GM18867 (cell line): ENCODE data around the gene DNAH3.
A peak's percentile ranks its signal among the peaks of the same experiment; 100 is the strongest.
"Not testable (repeated sequence)": the region's sequence is repeated elsewhere in the genome, so short reads cannot be mapped to it uniquely, and the experiment has no call there.

Source experiments
- ATAC-seq: cut with Tn5 transposase; IDR thresholded peaks from one replicate; pipeline ENCODE4 v1.9.1; 2021; ENCODE audit warnings: mild to moderate bottlenecking, moderate library complexity; ENCODE audit not compliant: unreplicated experiment

DNAH3 gene

GRCh38 chr16:21130811-21131210 lies 19.8 kb downstream of the DNAH3 start:
- ATAC-seq: no peak

DNA sequence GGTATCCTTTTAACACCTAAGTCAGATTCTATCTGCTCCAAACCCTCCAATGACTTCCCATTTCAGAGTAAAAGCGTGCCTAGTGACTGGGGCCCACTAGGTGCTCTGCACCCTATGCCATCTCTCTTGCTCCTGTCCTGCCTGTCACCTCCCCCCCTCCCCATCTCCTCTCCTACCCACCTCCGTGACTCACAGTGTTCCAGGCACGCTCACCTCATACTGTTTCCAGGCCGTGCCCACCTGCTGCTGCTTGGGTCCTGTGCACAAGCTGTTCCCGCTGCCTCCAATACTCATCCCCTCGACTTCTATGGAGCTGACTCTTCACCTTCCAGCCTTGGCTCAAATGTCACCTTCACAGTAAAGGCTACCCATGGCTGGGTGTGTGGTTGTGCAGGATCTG lies 21.7 kb downstream of the DNAH3 start:
- ATAC-seq: no peak

- ATAC-seq: no peak
Observed at GRCh38 chr16:21126518-21126917, 24.1 kb downstream of the DNAH3 start.

GRCh38 chr16:21125191-21125590 lies 25.5 kb downstream of the DNAH3 start:
- ATAC-seq: no peak

GRCh38 chr16:21120976-21121520 lies 29.6 kb downstream of the DNAH3 start:
- ATAC-seq: no peak

- ATAC-seq: no peak
Observed at GRCh38 chr16:21117567-21117966, 33.1 kb downstream of the DNAH3 start.

DNA sequence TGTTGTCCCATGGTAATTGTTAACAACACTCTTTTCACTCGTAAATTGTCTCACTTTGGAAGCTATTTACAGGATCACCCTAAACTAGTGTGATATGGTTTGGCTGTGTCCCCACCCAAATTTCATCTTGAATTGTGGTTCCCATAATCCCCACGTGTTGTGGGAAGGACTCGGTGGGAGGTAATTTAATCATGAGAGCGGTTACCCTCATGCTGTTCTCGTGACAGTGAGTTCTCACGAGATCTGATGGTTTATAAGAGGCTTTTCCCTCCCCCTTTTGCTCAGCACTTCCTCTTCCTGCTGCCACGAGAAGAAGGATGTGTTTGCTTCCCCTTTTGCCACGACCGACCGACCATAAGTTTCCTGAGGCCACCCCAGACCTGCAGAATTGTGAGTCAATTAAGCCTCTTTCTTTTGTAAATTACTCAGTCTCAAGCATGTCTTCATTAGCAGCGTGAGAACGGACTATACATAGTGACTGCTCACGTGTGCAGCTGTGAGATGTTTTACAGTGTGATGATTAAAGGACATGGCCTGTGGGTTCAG lies 34.4 kb downstream of the DNAH3 start:
- ATAC-seq: no peak

DNA sequence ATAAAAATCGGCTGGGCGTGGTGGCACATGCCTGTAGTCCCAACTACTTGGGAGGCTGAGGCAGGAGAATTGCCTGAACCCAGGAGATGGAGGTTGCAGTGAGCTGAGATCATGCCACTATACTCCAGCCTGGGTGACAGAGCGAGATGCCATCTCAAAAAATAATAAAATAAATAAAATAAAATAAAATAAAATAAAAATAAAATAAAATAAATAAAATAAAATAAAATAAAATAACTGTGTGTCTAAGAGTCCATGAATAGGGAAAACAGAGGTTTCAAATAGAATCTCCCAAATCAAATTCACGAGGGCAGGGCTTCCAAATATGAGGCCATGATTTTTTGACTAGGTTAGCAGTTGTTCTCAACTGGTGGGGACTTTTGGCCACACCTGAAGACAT lies 35.1 kb downstream of the DNAH3 start:
- ATAC-seq: not testable (repeated sequence)

- ATAC-seq: no peak
Observed at GRCh38 chr16:21103941-21104860, 46.4 kb downstream of the DNAH3 start.

DNA sequence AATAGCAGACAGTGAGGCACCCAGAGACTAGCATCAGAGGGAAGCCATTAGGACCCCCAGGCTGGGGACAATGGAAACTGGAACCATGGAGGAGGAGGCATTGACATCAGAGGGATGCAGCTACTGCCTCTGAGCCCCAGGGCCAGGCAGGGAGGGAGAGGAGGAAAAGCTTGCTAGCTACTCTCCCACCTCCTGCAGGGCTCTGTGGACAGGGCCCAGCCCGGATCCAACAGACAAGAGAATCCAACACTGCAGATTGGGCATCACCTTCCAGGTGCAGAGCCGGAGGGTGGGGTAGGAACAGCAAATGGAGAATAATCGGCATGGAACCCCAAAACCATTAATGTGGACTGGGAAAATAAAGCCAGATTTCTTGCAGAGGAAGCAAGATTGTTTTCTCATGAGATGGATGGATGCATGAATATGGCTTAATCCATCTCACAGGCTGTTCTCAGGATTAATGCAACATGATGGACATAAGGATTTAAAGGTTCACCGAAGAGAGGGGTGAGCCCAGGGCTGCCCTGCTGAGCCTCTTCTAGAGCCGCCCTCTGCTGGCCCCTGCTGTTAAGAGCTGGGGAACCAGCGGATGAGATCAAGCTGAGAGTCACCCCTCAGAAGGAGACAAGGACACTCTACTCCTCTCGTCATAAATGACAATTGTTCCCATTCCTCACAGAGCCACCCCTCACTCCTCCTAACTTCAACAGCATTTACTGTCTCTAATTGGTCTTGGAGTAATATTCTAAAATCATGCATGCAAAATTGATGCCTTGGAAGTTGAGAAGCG lies 48.8 kb downstream of the DNAH3 start:
- no peak for ATAC-seq

DNA sequence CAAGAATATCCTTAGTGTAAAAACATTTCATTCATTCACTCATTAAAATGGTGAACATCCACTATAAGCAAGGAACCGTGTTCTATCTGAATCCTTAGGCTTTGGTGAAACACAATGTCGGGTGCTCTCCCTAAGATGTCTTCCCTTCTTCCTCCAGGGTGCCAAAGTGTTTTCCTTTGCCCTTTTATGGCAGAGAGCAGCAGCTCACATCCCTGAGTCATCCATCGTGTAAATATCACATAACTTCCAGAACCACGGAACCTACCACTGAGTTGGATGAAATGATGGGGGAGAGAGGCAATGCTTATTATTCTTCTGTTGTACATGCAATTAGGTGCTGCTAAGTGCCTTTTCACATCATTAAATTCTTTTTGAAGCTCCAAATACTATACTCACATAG lies 50.2 kb downstream of the DNAH3 start:
- ATAC-seq: no peak

DNA sequence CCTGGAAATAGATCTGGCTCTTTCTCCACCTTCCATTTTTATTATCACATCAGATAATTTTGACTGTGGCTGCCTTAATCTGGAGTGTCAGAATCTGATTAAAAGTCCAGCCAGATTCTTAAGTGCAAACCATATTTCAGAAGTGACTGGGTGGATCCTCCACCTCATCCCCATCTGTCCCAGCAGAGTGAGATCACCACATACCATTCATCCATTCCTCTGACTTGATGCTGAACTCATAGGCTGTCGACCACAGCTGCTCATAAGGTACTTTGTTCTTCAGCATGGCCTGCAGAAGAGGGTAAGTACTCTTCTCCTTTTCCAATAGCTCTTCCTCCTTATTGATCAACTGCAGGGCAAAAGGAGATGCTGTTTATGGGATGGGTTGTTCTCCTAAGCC lies 53.5 kb downstream of the DNAH3 start:
- no peak for ATAC-seq

GRCh38 chr16:21094719-21095118 lies 55.9 kb downstream of the DNAH3 start:
- ATAC-seq: not testable (repeated sequence)

- ATAC-seq: no peak
Observed at GRCh38 chr16:21092951-21093350, 57.7 kb downstream of the DNAH3 start.

DNA sequence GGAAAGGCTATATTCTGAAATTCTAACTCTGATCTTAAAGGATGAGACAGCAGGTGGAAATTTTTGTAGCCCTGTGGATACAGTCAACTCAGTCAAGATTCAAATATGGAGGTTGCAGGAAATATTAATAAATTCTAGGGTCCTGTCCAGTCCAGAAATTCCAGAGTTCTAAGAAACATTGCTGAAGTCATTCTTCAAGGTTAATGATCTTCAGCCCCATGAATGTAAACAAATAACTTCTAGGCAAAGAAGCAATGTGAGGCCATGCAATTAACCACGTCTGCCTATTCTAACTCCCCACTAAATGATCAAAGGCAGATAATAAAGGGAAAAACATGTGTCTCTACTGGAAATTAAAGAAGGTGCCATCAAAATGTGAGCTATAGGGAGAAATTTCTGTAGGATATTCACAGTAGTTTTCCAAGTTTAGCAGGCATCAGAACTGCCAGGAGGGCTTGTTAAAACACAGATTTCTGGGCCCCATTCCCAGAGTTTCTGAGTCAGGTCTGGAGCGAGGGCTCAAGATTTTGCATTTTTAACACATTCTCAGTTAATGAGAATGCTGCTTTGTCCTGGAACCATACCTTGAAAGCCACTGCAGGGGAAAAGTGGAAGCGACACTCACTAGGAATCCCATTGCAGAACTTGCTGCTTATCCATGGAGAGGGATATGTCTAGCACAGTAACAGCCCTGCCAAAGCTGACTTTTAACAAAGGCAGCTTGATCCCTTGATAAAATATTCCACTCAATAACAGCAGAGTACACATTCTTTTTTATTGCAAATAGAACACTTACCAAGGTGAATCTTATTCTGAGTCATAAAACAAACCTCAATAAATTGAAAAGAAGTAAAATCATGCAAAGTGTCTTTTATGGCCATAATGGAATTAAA lies 61.8 kb downstream of the DNAH3 start:
- ATAC-seq: no peak

- ATAC-seq: no peak
Observed at GRCh38 chr16:21088143-21088542, 62.5 kb downstream of the DNAH3 start.

DNA sequence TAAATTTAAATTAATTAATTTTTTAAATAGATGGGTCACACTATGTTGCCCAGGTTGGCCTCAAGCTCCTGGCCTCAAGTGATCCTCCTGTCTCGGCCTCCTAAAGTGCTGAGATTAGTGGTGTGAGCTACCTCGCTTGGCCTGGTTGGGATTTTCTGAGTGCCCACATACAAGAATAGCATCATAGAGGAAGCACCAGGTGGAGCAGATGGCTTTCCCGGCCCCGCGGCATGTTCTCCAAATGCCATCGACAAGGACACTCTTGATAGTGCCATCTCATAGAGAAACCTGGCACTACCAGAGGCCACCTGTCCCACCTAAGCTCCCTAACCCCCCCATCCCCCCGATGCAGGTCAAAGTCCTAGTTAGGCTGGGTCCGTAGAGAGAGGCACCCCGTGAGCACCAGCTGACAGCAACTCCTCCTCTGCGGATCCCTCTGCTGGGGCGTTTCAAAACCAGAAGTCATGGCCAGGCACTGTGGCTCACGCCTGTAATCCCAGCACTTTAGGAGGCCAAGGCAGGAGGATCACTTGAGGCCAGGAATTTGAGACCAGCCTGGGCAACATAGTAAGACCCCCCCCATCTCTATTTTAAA lies 65.9 kb downstream of the DNAH3 start:
- ATAC-seq: no peak

- ATAC-seq: peak; percentile 52
Observed at GRCh38 chr16:21083729-21084268, 66.8 kb downstream of the DNAH3 start.

DNA sequence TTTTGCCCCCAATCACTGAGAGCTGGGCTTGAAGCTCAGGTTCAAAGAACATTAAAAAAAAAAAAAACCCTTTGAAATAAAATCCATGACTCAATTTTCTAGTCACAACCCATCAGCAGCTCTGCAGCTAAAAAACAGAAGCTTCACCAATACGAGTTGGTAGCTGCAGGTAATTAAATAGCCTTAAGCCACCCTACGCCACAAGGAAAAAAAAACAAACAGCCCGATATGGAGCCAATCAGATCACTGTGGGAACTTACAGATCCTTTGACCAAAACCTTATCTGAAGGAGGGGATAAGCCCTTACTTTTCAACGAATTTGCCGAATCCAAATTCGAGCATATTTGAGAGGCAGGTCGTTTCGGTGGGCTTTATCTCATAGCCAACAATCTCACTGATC lies 69.3 kb downstream of the DNAH3 start:
- ATAC-seq: no peak

DNA sequence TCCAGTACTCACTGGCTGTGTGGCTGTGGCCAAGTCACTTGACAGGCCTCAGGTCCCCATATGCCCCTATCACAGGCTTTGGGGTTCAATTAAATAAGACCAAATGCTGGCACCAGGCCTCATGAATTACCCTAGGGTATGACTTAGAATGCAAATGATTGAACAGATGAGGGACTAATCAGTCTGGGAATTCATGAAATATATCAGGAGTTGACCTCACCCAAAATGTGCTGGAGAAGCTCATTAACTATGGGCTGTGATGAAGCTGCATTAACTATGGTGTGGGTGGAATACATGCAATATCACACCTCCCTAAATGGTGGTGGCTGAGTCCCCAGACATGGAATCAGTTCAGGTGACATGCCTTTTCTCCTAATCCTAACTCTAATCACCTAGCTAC lies 72.1 kb downstream of the DNAH3 start:
- no peak for ATAC-seq
